GM19240 (cell line): ENCODE results near the gene ALDH3B1.

Experiments
- DNase-seq: peaks from one replicate; pipeline ENCODE4 v3.0.0; 2011; ENCODE audit warnings: low spot score; ENCODE audit not compliant: insufficient read length

Gene ALDH3B1

GRCh38 chr11:67996622-67997474 is 13.3 kb upstream of the ALDH3B1 start:
- DNase-seq: no peak

GRCh38 chr11:67997475-67997921 is 12.6 kb upstream of the ALDH3B1 start:
- no peak for DNase-seq

- DNase-seq: no peak
Observed at GRCh38 chr11:67998150-67999045, 11.7 kb upstream of the ALDH3B1 start.

- no peak for DNase-seq
Observed at GRCh38 chr11:67999201-67999629, 10.9 kb upstream of the ALDH3B1 start.

- no peak for DNase-seq
Observed at GRCh38 chr11:67999704-68000103, 10.4 kb upstream of the ALDH3B1 start.

GRCh38 chr11:68002575-68002937 is 7.6 kb upstream of the ALDH3B1 start:
- DNase-seq: no peak

- DNase-seq: no peak
Observed at GRCh38 chr11:68002938-68003845, 6.9 kb upstream of the ALDH3B1 start.

GRCh38 chr11:68003846-68004550 is 6.1 kb upstream of the ALDH3B1 start, which contains the start of gene UNC93B1:
Gene UNC93B1, minus strand, starts transcription at chr11:68004097. Its CDS starts 54 bp downstream, at chr11:68004043.
- DNase-seq: peak; percentile 88

- no peak for DNase-seq
Observed at GRCh38 chr11:68004551-68005335, 5.4 kb upstream of the ALDH3B1 start.

GRCh38 chr11:68006606-68007166 is 3.4 kb upstream of the ALDH3B1 start:
- no peak for DNase-seq

- DNase-seq: no peak
Observed at GRCh38 chr11:68007498-68008380, 2.4 kb upstream of the ALDH3B1 start.

- no peak for DNase-seq
Observed at GRCh38 chr11:68008381-68009337, 1.5 kb upstream of the ALDH3B1 start.

- no peak for DNase-seq
Observed at GRCh38 chr11:68009391-68010089, 587 bp upstream of the ALDH3B1 start.

GRCh38 chr11:68011051-68011943 is 1.2 kb downstream of the ALDH3B1 start:
- no peak for DNase-seq

GRCh38 chr11:68012044-68012842 is 2.1 kb downstream of the ALDH3B1 start:
- DNase-seq: no peak
